Upper lobe of right lung (tissue), 1 donor: Measurements from ENCODE around the gene TTBK2. TPM values are rescaled to one million over a fixed set of nuclear protein-coding genes. Genes with fewer than 3 reads are reported as not detected.
A peak's percentile ranks its signal among the peaks of the same experiment; 100 is the strongest.

Experiments
- ATAC-seq: fragments of 200-7000 bp; cut with Tn5 transposase; one replicate; pipeline ENCODE4 v1.9.1; 2020; ENCODE audit warnings: mild to moderate bottlenecking, moderate library complexity
- DNase-seq: peaks from one replicate; pipeline ENCODE4 v3.0.0-alpha.2; 2020
- H3K27ac ChIP-seq: fragments of 200-600 bp; one replicate; pipeline ENCODE4 v1.8.0; 2022
- H3K27me3 ChIP-seq: fragments of 200-600 bp; one replicate; pipeline ENCODE4 v1.8.0; 2022; ENCODE audit warnings: mild to moderate bottlenecking
- H3K36me3 ChIP-seq: fragments of 200-600 bp; one replicate; pipeline ENCODE4 v1.8.0; 2022
- H3K4me1 ChIP-seq: fragments of 200-600 bp; one replicate; pipeline ENCODE4 v1.8.0; 2022
- H3K4me3 ChIP-seq: fragments of 200-600 bp; one replicate; pipeline ENCODE4 v1.8.0; 2022; ENCODE audit warnings: mild to moderate bottlenecking
- H3K9me3 ChIP-seq: fragments of 200-600 bp; one replicate; pipeline ENCODE4 v1.8.0; 2022
- CTCF ChIP-seq: fragments of 200-600 bp; IDR thresholded peaks from one replicate; pipeline ENCODE4 v1.8.0; 2022; ENCODE audit warnings: antibody characterized with exemption
- intact Hi-C: fragments of 100-400 bp; cut with DNase I; formaldehyde crosslinking; loops from one replicate; pipeline ENCODE4 v1.11.0; 2022
- total RNA-seq: library from RNA; stranded (reverse); fragmentation: NEBNext Ultra II Directional; extraction: Animal tissue kit (Norgen Biotek cat#: 25700); gene quantifications from one replicate; pipeline ENCODE4 v1.2.1, GENCODE V29; 2021
- donor health status: DM: no; HTN: yes; CAD: no; lungs with severe emphysema.

The TTBK2 gene
- total RNA-seq, 1 donor from 2014 or later, result 19.1 TPM

DNA sequence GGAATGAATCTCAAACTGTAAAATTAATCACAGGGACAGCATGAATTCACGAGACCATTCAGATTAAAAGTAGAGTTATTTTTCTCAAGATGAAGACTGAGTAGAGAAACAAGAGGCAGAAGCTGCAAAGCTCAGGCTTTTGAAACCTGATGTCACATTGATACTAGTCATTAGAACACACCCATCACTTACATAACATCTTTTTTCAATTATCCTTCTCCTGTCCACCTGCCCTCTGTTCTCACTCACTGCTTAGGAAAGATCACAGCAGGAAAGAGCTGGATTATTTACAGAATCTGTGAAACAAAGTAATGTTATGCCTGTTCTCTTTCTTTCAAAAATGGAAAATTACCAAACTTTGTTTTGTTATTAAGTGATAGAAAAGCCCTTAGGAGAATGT, 111.7 kb downstream of the TTBK2 start:
- Histone ChIP-seq H3K9me3 (no peaks in the 10 kb centered on the region), H3K27me3 (no peaks in the 10 kb centered on the region), H3K4me3 (no peak overlapping the region), H3K4me1 (no peaks in the 10 kb centered on the region), H3K36me3 (peaks cover 11% of the 10 kb centered on the region), H3K27ac (no peak overlapping the region)
- intact Hi-C loops, result no loop called here
- ATAC-seq, result no peak
- no peak for TF ChIP-seq CTCF
- DNase-seq, result no peak

DNA sequence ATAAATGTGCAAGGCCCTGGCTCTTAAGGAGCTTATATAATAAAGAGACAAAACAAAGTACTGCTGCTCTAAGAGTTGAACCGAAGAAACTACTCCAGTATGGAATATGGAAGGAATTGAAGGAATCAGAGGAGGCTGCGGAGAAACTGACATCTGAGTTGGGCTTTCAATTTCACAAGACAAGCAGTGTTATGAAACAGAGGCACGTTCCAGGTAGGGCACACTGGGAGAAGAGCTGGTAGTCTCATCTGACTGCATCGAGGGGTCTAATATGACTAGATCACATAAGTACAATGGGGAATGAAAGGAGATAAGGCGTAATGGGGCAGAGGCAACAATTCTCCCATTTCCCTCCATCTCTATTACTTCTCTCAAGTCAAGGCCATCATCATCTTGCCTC, 115.3 kb downstream of the TTBK2 start:
- Histone ChIP-seq H3K27me3 (no peaks in the 10 kb centered on the region), H3K4me3 (no peak overlapping the region), H3K4me1 (no peaks in the 10 kb centered on the region), H3K36me3 (peaks cover 29% of the 10 kb centered on the region), H3K27ac (no peak overlapping the region), H3K9me3 (no peaks in the 10 kb centered on the region)
- ATAC-seq (no peak), DNase-seq (no peak)
- intact Hi-C loops, result no loop called here
- no peak for TF ChIP-seq CTCF

DNA sequence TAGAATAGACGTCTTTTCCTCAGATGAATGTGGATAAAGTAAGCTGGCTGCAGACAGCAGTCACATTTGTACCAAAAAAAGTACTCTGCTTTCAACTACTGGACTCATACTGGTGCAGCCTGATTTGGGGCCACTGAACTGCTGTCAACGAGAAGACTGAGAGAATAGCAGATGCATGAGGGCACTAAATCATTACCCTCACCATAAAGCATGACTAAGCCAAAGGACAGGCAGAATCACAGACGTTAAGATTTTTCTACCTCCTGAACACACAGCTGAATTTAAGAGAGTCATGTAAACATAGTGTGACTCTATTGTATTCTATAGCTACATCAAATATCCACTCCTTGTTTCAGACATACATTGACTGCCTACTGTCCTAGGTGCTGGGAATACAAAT, 115.8 kb downstream of the TTBK2 start:
- H3K27ac ChIP-seq, result no peak overlapping the region
- intact Hi-C loops, result no loop called here
- H3K4me1 ChIP-seq, result no peaks in the 10 kb centered on the region
- ATAC-seq (no peak), DNase-seq (no peak)
- peaks cover 24% of the 10 kb centered on the region for H3K36me3 ChIP-seq
- H3K9me3 ChIP-seq, result no peaks in the 10 kb centered on the region
- H3K27me3 ChIP-seq, result no peaks in the 10 kb centered on the region
- no peak for TF ChIP-seq CTCF
- no peak overlapping the region for H3K4me3 ChIP-seq

GRCh38 chr15:42803436-42803835, 117.1 kb downstream of the TTBK2 start:
- Histone ChIP-seq H3K9me3 (no peaks in the 10 kb centered on the region), H3K4me3 (no peak overlapping the region), H3K27me3 (no peaks in the 10 kb centered on the region), H3K4me1 (no peaks in the 10 kb centered on the region), H3K36me3 (peaks cover 22% of the 10 kb centered on the region), H3K27ac (no peak overlapping the region)
- no peak for TF ChIP-seq CTCF
- intact Hi-C loops, result no loop called here
- no peak for ATAC-seq
- DNase-seq, result no peak

DNA sequence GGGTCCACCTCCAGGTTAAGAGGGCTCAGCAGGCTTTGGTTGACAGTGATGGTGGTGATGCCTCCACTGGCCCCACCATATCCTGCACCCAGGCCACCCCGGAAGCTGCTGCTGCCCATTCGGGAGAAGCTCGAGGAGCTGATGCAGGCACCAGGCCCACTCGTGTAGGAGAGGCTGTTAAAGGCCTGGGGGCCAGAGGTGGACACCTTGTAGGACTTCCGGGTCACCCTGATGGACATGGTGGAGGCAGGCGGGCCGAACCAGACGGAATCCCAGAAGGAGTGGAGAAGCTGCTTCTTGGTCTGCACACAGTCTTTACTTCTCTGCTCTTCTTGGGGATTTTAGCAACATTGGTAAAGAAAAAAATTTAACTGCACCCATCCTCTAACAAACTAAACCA, 118.4 kb downstream of the TTBK2 start:
- H3K27ac ChIP-seq, result no peak overlapping the region
- no peaks in the 10 kb centered on the region for H3K27me3 ChIP-seq
- peaks cover 22% of the 10 kb centered on the region for H3K36me3 ChIP-seq
- intact Hi-C loops, result no loop called here
- TF ChIP-seq CTCF, result no peak
- ATAC-seq (no peak), DNase-seq (no peak)
- no peaks in the 10 kb centered on the region for H3K9me3 ChIP-seq
- H3K4me1 ChIP-seq, result no peaks in the 10 kb centered on the region
- H3K4me3 ChIP-seq, result no peak overlapping the region

DNA sequence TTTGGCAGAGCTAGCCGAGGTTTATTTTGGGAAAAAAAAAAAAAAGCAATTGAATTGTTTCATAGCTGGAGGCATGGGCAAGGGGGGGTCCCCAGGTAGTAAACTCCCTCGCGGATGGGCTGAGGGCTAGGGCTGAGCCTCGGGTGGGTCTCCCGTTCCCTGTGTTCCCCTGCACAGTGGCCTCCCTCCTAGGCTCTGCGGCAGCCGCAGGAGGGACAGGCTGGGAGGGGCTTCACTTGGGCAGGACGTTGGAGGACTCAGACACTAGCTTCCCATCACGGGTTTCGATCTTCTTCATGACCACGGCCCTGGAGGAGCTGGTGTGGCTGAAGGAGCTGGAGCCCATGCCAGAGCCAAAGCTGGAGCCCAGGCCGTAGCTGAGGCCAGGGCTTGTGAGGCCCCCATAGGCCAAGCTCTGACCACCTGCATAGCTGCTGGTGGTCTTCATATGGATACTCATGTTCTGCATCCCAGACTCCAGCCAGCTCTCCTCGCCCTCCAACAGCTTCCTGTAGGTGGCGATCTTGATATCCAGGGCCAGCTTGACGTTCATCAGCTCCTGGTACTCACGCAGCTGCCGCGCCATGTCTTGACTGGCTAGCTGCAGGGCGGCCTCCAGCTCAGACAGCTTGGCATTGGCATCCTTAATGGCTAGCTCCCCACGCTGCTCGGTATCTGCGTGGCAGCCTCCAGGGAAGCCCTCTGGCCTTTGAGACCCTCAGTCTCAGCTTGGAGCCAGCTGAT, 119.7 kb downstream of the TTBK2 start:
- Histone ChIP-seq H3K27me3 (no peaks in the 10 kb centered on the region), H3K4me3 (no peak overlapping the region), H3K9me3 (no peaks in the 10 kb centered on the region), H3K36me3 (peaks cover 22% of the 10 kb centered on the region), H3K27ac (no peak overlapping the region), H3K4me1 (no peaks in the 10 kb centered on the region)
- ATAC-seq, result no peak
- intact Hi-C loops, result no loop called here
- peak; percentile 14 for TF ChIP-seq CTCF
- no peak for DNase-seq
